Renal pelvis (tissue), 12 donors: ENCODE results near the gene ATP10B. TPM values are rescaled to one million over a fixed set of nuclear protein-coding genes. Genes with fewer than 3 reads are reported as not detected.
"Not testable (repeated sequence)": the region's sequence is repeated elsewhere in the genome, so short reads cannot be mapped to it uniquely, and the experiment has no call there.

Experiments used
- DNase-seq: peaks from one replicate; pipeline ENCODE4 v3.0.0-alpha.2; 2013
- long read RNA-seq, 16 experiments: transcript quantifications; one replicate each; lab custom pipeline, GENCODE V29; 2026
- polyA plus RNA-seq, 3 donors: library from polyadenylated mRNA; unstranded; fragments of 120-200 nt; gene quantifications; one replicate each; pipeline ENCODE4 v1.2.1, GENCODE V29; 2013; ENCODE audit not compliant: insufficient read length in 3 of 3

ATP10B gene, protein sequence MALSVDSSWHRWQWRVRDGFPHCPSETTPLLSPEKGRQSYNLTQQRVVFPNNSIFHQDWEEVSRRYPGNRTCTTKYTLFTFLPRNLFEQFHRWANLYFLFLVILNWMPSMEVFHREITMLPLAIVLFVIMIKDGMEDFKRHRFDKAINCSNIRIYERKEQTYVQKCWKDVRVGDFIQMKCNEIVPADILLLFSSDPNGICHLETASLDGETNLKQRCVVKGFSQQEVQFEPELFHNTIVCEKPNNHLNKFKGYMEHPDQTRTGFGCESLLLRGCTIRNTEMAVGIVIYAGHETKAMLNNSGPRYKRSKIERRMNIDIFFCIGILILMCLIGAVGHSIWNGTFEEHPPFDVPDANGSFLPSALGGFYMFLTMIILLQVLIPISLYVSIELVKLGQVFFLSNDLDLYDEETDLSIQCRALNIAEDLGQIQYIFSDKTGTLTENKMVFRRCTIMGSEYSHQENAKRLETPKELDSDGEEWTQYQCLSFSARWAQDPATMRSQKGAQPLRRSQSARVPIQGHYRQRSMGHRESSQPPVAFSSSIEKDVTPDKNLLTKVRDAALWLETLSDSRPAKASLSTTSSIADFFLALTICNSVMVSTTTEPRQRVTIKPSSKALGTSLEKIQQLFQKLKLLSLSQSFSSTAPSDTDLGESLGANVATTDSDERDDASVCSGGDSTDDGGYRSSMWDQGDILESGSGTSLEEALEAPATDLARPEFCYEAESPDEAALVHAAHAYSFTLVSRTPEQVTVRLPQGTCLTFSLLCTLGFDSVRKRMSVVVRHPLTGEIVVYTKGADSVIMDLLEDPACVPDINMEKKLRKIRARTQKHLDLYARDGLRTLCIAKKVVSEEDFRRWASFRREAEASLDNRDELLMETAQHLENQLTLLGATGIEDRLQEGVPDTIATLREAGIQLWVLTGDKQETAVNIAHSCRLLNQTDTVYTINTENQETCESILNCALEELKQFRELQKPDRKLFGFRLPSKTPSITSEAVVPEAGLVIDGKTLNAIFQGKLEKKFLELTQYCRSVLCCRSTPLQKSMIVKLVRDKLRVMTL (N-terminal part only)
- polyA plus RNA-seq, result under 1 TPM; 0.78 to 0.94 (median 0.83) TPM
- long read RNA-seq, donor 1, result 0 reads
- long read RNA-seq, donor 2, result 0 reads
- long read RNA-seq, donor 3, result 0 reads
- long read RNA-seq, donor 4, result 0 reads
- long read RNA-seq, donor 5, result 0 reads
- long read RNA-seq, donor 6, result 0 reads
- long read RNA-seq, donor 7, result 0 reads
- long read RNA-seq, donor 8, result 0 reads
- long read RNA-seq, donor 9, result 0 reads
- long read RNA-seq, donor 10, result 0 reads
- long read RNA-seq, donor 11, result 0 reads
- long read RNA-seq, donor 12, result 0 reads
- long read RNA-seq, donor 13, result 0 reads
- long read RNA-seq, donor 14, result 0 reads
- long read RNA-seq, donor 15, full-length matches to known transcripts, result 1 of 1 reads
- long read RNA-seq, donor 15, partial matches to known transcripts, result 0 of 1 reads
- long read RNA-seq, donor 15, other reads (novel, unspliced or antisense), result 0 of 1 reads
- long read RNA-seq, donor 16, result 0 reads

GRCh38 chr5:160852049-160852448, at the start of gene ATP10B:
ATP10B (minus strand) TSS chr5:160852211; CDS start chr5:160688074, 164,137 bp downstream.
- no peak for DNase-seq

- DNase-seq, result no peak
These were observed 49.6 kb upstream of the ATP10B start for GRCh38 chr5:160901656-160902055.

GRCh38 chr5:160899735-160900134, 47.7 kb upstream of the ATP10B start:
- DNase-seq, result no peak

DNA sequence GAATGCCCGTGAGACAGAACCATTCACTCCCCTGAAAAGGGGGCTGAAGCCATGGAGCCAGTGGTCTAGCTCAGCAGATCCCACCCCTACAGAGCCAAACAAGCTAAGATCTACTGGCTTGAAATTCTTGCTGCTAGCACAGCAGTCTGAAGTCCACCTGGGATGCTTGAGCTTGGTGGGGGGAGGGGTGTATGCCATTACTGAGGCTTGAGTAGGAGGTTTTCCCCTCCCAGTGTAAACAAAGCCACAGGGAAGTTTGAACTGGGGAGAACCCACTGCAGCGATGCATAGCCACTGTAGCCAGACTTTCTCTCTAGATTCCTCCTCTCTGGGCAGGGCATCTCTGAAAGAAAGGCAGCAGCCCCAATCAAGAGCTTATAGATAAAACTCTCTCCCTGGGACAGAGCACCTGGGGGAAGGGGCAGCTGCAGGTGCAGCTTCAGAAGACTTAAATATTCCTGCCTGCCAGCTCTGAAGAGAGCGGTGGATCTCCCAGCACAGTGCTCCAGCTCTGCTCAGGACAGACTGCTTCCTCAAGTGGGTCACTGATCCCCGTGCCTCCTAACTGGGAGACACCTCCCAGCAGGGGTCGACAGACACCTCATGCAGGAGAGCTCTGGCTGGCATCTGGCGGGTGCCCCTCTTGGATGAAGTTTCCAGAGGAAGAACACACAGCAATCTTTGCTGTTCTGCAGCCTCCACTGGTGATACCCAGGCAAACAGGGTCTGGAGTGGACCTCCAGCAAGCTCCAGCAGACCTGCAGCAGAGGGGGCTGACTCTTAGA, 41.4 kb upstream of the ATP10B start:
- not testable (repeated sequence) for DNase-seq

DNA sequence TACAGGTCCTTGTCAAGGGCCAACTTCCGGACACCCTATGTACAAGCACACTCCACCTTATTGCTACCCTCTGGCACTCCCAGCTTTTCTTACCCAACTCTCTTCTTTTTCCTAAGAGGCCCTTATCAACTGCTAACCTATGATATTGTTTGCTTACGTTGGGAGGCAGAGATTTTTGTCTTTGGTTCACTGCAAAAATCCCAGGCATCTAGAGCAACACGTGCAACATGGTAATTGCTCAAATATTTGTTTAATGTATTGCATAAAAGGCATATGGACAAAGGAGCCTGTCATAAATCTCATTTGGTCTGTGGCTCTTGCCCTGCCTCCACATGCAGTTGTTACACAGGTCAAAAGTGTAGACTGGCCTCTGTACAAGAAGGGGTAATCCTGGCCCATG, 35.8 kb upstream of the ATP10B start:
- DNase-seq, result no peak

- DNase-seq, result not testable (repeated sequence)
These were observed 21.7 kb upstream of the ATP10B start for GRCh38 chr5:160873560-160874200.

DNA sequence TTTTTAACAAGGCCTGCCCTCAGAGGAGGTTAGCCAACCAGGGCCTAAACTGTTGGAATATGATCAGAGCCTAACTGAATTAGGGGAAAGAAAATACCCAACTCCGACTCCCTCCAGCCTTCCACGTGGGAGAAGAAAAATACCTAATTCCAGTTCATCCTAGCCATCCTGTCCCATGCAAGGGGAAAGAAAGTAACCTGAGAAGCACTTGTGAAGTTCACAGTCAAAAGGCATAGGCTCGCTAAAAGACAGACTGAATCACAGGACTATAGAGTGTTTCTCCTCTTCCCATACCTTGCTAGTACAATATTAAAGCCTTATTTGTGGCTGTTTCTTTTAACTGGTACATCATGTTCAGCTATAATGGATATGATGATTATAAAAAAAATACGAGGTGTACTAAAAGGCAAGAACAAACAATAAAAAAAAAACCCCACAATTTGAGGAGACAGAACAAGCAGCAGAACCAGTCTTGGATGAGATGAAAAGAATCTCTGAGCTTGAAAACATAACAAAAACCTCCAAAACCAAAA, 18.0 kb upstream of the ATP10B start:
- DNase-seq, result no peak

DNA sequence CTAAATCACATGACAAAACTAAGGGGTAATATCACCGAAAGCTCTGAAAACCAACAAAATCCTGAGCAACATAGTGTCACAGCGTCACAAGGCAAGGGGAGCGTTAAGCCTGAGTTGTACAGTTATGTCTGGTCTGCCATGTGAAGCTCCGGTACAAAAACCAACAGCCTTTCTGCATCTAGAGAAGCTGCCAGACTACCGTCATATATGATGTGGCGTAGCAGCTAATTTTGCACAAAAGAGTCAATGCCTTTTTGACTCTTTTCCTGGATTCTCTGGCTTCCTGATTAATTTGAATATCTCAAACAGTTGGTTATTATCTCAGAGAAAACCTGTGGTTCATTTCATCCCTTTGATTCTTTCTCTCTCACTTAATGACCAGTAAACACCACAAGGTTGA, 16.0 kb upstream of the ATP10B start:
- no peak for DNase-seq

GRCh38 chr5:160851451-160851850, 560 bp downstream of the ATP10B start:
- no peak for DNase-seq

DNA sequence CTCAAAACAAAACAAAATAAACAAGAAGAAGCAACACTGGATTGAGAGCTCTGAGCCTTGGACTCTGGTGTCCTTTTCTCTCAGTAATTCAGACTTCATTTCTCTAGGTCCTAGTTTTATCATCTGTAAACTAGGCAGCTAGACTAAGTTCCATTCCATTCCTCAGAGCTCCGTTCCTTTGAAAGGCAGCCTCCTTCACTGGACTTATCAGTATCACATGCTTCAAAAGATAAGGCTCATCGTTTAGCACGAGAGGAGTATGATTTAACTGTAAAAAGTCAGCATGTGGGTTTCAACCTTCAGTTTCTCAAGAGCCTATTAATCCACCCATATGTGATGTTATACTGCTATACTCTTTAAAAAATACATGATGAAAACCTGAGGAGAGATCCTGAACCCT, 1.6 kb downstream of the ATP10B start:
- DNase-seq, result no peak

GRCh38 chr5:160847526-160848085, 4.4 kb downstream of the ATP10B start:
- DNase-seq, result no peak

DNA sequence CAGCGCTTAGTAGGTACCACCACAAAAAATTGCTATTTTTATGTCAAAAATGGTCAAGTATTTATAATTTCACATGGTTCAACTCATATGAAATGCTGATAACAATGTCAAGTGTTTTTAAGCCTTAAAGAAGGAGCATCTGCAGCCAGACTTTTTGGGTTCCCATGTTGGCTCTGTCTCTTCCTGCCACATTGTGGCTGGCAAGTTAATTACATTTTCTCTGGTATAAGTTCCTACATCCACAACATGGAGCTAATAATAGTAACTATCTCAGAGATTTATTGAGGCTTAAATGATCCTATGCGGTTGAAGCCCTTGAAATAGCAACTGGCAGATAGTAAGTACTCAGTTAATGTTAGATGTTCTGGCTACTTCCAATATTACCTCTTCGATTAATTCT, 5.4 kb downstream of the ATP10B start:
- DNase-seq, result no peak

DNA sequence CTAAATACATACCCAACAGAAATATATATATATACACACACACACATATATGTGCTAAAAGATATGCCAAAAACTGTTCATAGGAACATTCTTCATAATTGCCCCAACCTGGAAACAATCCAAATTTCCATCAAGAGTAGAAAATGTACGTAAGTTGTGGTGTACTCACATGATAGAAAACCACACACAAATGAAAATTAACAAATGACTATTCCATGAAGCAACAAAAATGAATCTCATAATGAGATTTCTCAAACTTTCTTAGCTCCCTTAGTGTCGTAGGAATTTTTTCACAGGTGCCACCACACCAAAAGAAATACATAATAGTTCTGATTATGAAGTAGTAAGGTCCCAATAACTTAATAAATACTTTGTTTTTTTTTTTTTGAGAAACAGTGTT, 7.8 kb downstream of the ATP10B start:
- DNase-seq, result no peak

DNA sequence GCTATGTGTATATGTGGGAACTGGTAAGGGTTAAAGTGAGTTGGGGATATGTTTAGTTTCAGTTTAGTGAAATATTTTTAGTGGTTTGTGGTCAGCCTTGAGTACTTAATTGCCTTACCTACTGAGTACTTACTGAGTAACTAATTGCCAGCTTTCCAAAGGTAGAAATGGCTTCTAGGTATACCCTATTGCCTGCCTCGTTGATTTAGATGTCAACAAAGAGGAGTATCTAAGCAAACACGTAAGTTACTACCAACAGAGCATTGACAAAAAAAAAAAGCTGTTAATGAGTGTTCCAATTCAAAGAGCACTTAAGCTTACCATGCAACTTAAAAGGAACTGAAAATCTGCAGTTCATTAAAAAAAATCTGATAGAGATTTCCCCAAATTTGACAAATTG, 8.8 kb downstream of the ATP10B start:
- no peak for DNase-seq

DNA sequence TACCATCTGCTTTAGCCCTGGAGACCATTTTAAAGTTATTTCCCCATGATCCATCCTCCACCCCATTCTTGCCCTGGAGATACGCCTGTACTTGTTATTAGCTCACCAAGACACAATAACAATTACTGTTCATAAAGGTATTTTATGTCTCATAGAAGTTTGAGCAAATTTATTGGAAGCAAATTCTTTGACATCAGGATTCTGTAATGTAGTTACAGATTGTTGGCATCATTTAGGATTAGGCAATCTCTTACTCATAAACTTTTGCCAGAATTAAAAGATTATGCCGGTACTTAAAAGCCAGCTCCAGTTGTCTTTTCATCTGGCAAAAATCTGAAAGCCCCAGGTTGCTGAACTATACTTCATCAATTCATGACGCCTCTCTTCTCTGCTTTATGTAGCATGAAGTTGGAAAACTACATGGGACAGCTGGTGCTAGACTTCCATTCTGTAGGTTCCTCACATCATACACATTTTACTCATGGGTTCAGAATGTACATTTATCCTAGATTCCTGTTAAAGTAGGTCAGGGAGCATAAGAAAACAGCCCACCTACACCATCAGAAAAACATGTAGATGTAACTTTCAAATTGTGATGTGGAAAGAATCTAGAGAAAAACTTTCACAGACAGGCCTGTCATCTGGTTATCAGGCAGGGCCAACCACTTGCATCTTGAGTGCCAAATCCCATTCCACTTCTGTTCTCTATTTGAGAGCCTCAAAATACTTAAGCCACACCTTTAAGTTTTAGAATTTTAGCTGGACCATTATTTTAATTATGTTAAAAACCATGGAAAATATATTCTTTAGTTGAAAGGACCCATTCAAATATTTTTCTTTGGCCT, 14.0 kb downstream of the ATP10B start:
- DNase-seq, result no peak

- no peak for DNase-seq
These were observed 14.8 kb downstream of the ATP10B start for GRCh38 chr5:160837211-160837610.

DNA sequence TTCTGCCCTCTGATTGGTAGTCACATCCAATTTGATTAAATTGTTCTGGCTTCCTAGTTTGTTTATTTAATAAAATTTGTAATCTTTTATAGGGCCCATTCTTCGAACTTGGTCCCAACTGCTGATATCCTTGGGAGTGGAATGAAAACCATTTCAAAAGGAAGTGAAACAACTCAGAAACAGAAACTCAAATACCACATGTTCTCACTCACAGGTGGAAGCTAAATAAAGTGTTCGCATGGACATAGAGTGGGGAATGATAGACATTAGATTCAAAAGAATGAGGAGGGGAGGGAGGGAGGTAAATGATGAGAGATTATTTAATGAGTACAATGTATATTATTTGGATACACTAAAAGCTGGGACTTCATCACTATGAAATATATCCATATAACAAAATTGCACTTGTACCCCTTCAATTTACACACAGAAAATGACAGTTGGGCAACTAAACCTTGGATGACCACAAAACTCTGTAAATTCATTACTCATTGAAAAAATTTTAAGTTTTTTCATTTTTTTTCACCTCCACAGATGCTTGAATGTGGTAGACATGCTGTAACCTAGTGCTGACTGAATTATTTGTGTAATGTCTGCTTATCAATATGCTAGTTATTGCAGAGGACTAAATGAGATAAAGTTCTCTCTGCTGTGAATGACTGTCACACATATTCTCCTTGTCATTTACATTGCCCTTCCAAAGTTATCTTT, 16.0 kb downstream of the ATP10B start:
- no peak for DNase-seq

DNA sequence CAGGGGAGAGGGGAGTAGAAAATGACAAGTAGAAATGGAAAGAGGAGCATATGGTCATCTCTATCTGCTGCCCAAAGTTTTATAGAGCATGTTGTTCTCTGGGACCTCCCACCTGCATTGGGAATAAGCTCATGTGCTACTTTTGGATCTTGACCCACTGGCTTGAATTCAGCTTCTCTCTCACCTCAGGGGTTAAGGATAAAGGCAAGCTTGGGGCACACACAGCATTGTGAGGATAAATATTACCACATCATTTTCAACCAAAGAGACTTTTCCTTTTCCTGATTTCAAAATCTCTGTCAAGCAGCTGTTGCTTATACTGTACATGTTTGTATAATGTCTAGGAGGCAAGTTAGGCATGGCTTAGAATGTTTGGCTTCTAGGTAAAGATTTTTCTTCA, 16.6 kb downstream of the ATP10B start:
- no peak for DNase-seq
